NCI-H345 treated with DMSO at 0.1 percent for 48 hours (cell line): ENCODE measurements around the gene SSB.
"Not testable (repeated sequence)": the region's sequence is repeated elsewhere in the genome, so short reads cannot be mapped to it uniquely, and the experiment has no call there.

Source experiments
- DNase-seq: peaks from one replicate; lab custom pipeline; 2025; ENCODE audit not compliant: unreplicated experiment; lab: John Stamatoyannopoulos, UW

The SSB gene

GRCh38 chr2:169781249-169782013, 17.2 kb upstream of the SSB start:
- DNase-seq = no peak

GRCh38 chr2:169782513-169782912, 16.2 kb upstream of the SSB start:
- DNase-seq = no peak

GRCh38 chr2:169790581-169790980, 8.1 kb upstream of the SSB start:
- DNase-seq = no peak

- DNase-seq = no peak
Observed at GRCh38 chr2:169795181-169795580, 3.5 kb upstream of the SSB start.

GRCh38 chr2:169796441-169796840, 2.2 kb upstream of the SSB start:
- no peak for DNase-seq

- no peak for DNase-seq
Observed at GRCh38 chr2:169797601-169798000, 1.1 kb upstream of the SSB start.

- DNase-seq = no peak
Observed at GRCh38 chr2:169798397-169798717, 314 bp upstream of the SSB start.

- DNase-seq = no peak
Observed at GRCh38 chr2:169803480-169803879, 4.8 kb downstream of the SSB start.

- no peak for DNase-seq
Observed at GRCh38 chr2:169806586-169806985, 7.9 kb downstream of the SSB start.

- no peak for DNase-seq
Observed at GRCh38 chr2:169808221-169808620, 9.6 kb downstream of the SSB start.

GRCh38 chr2:169815849-169816248, 17.2 kb downstream of the SSB start:
- DNase-seq = no peak

GRCh38 chr2:169816961-169817360, 18.3 kb downstream of the SSB start:
- DNase-seq = not testable (repeated sequence)

- not testable (repeated sequence) for DNase-seq
Observed at GRCh38 chr2:169817369-169817768, 18.7 kb downstream of the SSB start.

GRCh38 chr2:169818241-169818640, 19.6 kb downstream of the SSB start:
- no peak for DNase-seq

GRCh38 chr2:169819106-169819505, 20.4 kb downstream of the SSB start:
- DNase-seq = no peak

- DNase-seq = not testable (repeated sequence)
Observed at GRCh38 chr2:169820101-169820500, 21.4 kb downstream of the SSB start.

- no peak for DNase-seq
Observed at GRCh38 chr2:169822036-169822435, 23.4 kb downstream of the SSB start.

- DNase-seq = no peak
Observed at GRCh38 chr2:169822785-169823392, 24.2 kb downstream of the SSB start.

GRCh38 chr2:169823996-169824372, 25.3 kb downstream of the SSB start:
- no peak for DNase-seq

- peak; percentile 63 for DNase-seq
Observed at GRCh38 chr2:169824373-169825333, 26.0 kb downstream of the SSB start, which contains the start of gene METTL5. Gene METTL5 (minus strand): TSS chr2:169824905. CDS start chr2:169824597, 308 bp downstream.

- DNase-seq = peak; percentile 85
Observed at GRCh38 chr2:169827272-169828140, 28.8 kb downstream of the SSB start, which contains the start of gene UBR3. Gene UBR3 (plus strand): TSS chr2:169827454. CDS start chr2:169827508, 54 bp downstream.
